ENCODE results near the gene NR2C2. TPM values are rescaled to one million over a fixed set of nuclear protein-coding genes. Genes with fewer than 3 reads are reported as not detected.

Gene NR2C2
- total RNA-seq, 1 donor from 2014 or later, result 40.0 TPM

GRCh38 chr3:15045667-15046066 is 98.3 kb downstream of the NR2C2 start:
- no peak for TF ChIP-seq POLR2AphosphoS5 (IDR thresholded peaks at IDR 0.05; ENCODE audit: insufficient read depth in 1 of 2, low read depth in 1 of 2)
- TF ChIP-seq POLR2A (IDR thresholded peaks at IDR 0.05), result no peak
- no peak for TF ChIP-seq CTCF (IDR thresholded peaks at IDR 0.05)
- intact Hi-C loops (cut with DNase I), result no loop called here
- Histone ChIP-seq H3K9me3 (no peaks in the 10 kb centered on the region), H3K4me1 (peaks cover 7% of the 10 kb centered on the region), H3K36me3 (peaks cover 0 to 62% of the 10 kb centered on the region in 2 donors), H3K27ac (no peak overlapping the region), H3K27me3 (no peaks in the 10 kb centered on the region), H3K4me3 (no peak overlapping the region)
- no peak for DNase-seq (ENCODE audit: extremely low spot score in 2 of 2)

- intact Hi-C loops (cut with DNase I), result no loop called here
- H3K27me3 ChIP-seq, result no peaks in the 10 kb centered on the region
- DNase-seq (ENCODE audit: extremely low spot score in 2 of 2), result no peak
- no peak overlapping the region for H3K4me3 ChIP-seq
- no peak overlapping the region for H3K27ac ChIP-seq
- TF ChIP-seq POLR2A (IDR thresholded peaks at IDR 0.05), result no peak
- TF ChIP-seq POLR2AphosphoS5 (IDR thresholded peaks at IDR 0.05; ENCODE audit: insufficient read depth in 1 of 2, low read depth in 1 of 2), result no peak
- no peak for TF ChIP-seq CTCF (IDR thresholded peaks at IDR 0.05)
- peaks cover 0 to 62% of the 10 kb centered on the region in 2 donors for H3K36me3 ChIP-seq
- peaks cover 2% of the 10 kb centered on the region for H3K4me1 ChIP-seq
- H3K9me3 ChIP-seq, result no peaks in the 10 kb centered on the region
Observed at GRCh38 chr3:15049584-15049983, 102.2 kb downstream of the NR2C2 start.

- no peaks in the 10 kb centered on the region for H3K4me1 ChIP-seq
- TF ChIP-seq CTCF (IDR thresholded peaks at IDR 0.05) (no peak), POLR2A (IDR thresholded peaks at IDR 0.05) (no peak), POLR2AphosphoS5 (IDR thresholded peaks at IDR 0.05; ENCODE audit: insufficient read depth in 1 of 2, low read depth in 1 of 2) (no peak)
- H3K36me3 ChIP-seq, result peaks cover 0 to 62% of the 10 kb centered on the region in 2 donors
- no peak overlapping the region for H3K27ac ChIP-seq
- no peak overlapping the region for H3K4me3 ChIP-seq
- intact Hi-C loops (cut with DNase I), result no loop called here
- no peaks in the 10 kb centered on the region for H3K27me3 ChIP-seq
- no peak for DNase-seq (ENCODE audit: extremely low spot score in 2 of 2)
- H3K9me3 ChIP-seq, result no peaks in the 10 kb centered on the region
Observed at GRCh38 chr3:15050405-15051092, 103.2 kb downstream of the NR2C2 start.

GRCh38 chr3:15051531-15051930 is 104.1 kb downstream of the NR2C2 start:
- Histone ChIP-seq H3K9me3 (no peaks in the 10 kb centered on the region), H3K4me3 (no peak overlapping the region), H3K36me3 (peaks cover 0 to 53% of the 10 kb centered on the region in 2 donors), H3K27me3 (no peaks in the 10 kb centered on the region), H3K27ac (no peak overlapping the region), H3K4me1 (no peaks in the 10 kb centered on the region)
- intact Hi-C loops (cut with DNase I), result no loop called here
- DNase-seq (ENCODE audit: extremely low spot score in 2 of 2), result no peak
- TF ChIP-seq POLR2A (IDR thresholded peaks at IDR 0.05), result no peak
- TF ChIP-seq CTCF (IDR thresholded peaks at IDR 0.05), result no peak
- no peak for TF ChIP-seq POLR2AphosphoS5 (IDR thresholded peaks at IDR 0.05; ENCODE audit: insufficient read depth in 1 of 2, low read depth in 1 of 2)
